NOMO-1 treated with DMSO at 0.1 percent for 48 hours (cell line): ENCODE measurements around the gene NSMCE1.

ENCODE experiments used
- DNase-seq: peaks from one replicate; lab custom pipeline; 2025; ENCODE audit not compliant: unreplicated experiment; lab: John Stamatoyannopoulos, UW

The NSMCE1 gene, protein sequence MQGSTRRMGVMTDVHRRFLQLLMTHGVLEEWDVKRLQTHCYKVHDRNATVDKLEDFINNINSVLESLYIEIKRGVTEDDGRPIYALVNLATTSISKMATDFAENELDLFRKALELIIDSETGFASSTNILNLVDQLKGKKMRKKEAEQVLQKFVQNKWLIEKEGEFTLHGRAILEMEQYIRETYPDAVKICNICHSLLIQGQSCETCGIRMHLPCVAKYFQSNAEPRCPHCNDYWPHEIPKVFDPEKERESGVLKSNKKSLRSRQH

DNA sequence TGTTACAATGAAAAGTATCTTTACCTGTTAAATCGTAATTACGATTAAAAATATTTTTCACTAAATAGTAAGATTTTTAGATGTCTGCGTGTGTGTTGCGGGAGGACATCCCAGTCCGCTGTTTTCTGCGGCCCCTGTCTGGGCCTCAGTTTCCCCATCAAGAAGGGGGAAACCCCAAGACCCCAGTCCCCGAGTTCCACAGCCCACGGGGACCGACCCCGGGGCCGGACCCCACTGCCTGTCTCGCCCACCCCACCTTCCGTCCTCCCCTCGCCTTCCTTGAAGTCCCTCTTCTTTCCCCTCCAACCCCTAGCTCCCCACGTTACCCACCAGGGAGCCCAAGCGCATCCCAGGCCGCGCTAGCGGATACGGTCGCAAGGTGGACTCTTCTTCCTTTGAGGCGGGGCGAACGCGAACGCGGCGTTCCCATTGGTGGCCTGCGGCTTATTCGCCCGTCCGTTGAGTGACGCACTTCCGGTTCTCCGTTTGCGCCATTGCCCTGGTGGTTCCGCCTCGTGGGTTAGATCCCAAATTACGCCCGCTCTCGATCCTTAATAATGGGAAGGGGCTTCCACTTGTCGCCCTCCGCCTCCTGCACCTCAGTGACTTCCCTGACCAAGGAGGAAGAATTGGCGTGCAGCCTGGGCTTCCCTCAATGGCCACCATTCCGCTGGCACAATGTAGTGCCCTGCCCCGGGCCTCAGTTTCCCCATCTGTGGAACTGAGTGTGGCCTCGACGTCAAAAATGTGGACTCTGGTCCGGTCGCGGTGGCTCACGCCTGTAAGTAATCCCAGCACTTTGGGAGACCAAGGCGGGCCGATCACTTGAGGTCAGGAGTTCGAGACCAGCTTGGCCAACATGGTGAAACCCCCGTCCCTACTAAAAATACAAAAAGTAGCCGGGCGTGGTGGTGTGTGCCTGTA, at the start of gene NSMCE1:
Gene NSMCE1 (minus strand): TSS at position 397 of the 924 bp plus-strand sequence. CDS start 11,202 bp downstream, outside the sequence.
- peak; percentile 89 for DNase-seq

DNA sequence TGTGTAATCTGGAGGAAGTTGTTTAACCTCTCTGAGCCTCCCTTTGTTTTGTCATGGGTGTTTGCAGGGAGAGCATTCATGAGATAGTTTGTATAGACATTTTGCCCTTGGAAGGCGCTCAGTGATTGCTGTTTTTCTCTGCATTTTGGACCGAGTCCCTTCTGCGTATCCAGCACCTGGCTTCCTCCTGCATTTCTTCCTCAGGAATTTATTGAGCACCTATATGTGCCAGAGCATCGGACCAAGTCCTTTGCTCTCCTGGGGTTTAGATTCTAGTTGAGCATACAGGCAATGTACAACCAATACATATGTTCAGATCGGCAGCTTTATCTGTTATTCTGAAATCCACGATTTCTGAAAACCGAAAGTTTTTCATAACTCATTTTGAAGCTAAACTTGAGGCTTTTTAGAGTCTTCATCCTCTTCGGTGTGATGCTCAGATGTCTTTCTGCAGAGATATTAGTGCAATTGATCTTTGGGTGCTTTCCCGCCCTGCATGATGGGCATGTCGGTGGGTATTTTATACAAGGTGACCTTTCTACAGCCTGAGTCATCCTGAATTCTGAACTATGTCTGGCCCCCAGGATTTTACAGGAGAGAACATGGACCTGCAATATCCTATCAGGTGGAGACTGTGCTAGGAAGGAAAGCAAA, 49.3 kb upstream of the NSMCE1 start:
- DNase-seq = no peak

DNA sequence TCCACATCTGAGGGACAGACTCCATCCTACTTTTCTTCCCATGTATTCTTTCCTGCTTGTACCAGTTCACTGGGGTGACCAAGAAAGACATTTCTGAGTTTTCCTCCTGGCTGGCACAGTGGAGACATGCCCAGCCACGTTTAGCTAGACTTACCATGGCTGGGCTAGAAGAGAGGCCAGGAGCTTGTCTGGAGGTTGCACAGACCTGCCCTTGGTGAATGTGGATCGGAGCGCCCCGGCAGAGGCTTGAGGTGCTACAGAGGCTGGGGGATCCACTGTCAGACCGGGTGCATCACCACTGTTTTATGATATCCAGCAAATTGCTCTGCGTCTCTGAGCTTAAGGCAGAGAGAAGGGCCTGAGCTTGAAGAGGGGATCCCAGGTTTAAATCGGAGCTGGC, 48.7 kb upstream of the NSMCE1 start:
- DNase-seq = no peak

DNA sequence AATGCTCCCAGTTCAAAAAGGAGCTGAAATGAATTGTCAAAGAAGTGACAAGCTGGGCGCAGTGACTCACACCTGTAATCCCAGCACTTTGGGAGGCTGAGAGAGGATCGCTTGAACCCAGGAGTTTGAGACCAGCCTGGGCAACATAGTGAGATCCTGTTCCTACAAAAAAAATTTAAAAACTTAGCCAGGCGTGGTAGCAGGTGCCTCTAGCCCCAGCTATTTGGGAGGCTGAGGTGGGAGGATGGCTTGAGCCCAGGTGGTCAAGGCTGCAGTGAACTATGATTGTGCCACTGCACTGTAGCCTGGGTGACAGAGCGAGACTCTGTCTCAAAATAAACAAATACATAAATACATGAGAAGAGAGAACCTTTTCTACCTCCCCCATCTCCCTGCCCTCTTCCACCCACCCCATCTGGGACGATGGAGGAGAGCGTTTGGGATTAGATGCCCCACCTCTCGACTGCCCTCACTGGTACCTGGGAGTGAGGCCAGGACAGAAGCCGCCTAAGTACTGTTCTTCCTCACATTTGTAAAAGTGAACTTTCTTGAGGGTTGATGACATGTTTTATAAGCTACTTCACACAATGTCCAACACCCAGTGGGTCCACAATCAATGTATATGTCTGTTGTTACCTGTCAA, 47.6 kb upstream of the NSMCE1 start:
- no peak for DNase-seq

DNA sequence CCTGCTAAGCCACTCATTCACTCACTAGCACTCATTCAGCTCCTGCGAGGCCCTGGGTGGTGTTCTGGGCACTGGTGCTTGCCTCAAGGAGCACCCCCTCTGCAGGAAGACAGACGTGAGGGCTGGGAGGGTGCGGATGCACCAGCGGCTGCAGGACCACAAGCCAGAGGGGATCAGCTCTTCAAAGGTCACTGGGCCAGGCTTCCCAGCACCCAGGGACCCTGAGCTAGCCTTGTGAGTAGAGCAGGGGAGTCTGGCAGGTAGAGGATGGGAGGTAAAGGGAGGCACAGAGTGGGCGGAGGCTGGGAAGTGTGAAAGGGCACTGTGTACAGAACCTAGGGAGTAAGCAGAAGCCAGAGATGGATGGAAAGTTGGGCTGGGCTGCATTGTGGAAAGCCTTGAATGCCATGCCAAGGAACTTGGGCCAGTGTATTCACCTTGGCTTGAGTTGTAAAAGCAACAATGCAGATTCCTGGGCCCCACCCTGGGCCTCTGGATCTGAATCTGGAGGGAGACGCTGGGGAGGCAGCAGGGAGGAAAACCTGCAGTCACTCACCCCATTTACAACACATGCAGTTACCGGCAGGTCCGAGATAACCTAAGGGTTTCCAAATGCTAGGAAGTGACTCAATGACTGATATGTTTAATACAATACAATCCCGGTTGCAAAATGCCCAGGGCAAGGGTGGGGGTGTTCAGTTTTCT, 46.9 kb upstream of the NSMCE1 start:
- peak; percentile 66 for DNase-seq

DNA sequence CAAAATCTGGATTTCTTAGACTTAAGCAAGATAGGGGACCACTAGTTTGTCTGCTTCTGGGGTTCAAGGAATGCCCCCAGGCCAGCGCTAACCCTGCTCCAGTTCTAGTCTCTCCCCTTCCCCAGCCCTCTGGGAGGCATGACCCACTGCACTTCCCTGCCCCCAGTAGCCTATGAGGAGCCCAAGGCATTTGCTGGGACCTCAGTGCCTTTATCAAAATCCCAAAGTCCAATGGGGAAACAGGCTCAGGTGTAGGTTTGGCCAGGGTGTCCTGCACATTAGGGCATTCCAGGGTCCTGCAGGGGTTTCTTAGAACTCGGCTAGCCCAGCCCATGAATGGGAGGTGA, 46.4 kb upstream of the NSMCE1 start:
- DNase-seq = no peak

DNA sequence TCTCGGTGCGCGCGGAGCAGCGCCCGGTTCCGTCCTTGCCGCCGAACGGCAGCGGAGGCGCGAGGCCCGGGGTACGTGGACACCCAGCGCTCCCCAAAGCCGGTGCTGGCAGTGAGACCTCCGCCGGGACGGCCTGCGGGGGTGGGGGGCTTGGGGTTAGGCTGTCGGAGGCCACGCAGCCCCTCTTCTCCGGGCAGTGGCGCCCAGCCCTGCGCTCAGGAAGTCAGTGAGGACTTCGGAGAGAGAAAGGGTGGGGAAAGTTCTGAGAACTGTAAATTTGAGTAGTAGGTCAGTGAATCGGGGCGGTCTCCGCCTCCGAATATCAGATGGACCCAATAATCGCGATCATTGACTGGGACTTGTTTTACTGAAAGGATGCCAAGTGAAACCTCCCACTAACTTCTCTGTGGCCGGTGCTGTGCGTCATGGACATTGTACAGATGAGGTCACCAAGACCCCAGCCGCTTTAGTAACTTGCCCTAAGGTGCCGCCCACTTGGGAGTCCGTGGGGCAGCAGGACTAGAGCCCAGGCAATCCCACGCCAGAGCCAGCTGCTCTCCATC, 45.7 kb upstream of the NSMCE1 start:
- DNase-seq = peak; percentile 13

DNA sequence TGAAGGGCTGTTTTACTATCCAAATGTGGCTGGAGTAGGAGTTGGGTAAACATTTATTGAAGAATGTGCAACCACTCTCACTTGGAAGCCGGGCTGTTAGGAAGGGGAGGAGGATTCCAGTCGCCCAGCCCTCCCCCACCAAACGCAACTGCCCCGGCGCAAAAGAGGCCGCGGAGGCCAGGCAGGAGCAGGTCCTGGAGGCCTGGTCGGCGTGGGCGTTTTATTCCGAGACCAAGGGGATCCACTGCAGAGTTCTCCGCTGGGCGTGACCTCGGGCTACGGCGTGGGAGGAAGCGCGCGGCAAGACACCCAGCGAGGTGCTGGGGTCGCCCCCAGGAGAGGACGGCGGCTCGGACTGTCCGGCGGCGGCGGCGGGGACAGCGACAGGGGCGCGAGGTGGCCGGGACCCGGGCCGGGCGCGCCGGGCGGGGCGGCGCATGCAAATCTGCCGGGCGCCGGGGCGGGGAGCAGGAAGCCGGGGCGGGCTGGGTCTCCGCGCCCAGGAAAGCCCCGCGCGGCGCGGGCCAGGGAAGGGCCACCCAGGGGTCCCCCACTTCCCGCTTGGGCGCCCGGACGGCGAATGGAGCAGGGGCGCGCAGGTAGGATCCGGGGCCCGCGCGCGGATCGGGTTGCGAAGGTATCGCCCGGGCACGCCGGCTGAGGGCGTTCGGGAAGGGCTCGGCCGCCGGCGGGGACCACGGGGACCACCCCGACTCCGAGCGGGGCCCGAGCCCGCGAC, 45.0 kb upstream of the NSMCE1 start, which contains the start of gene IL4R:
Gene IL4R (plus strand): TSS at position 553 of the 739 bp plus-strand sequence. CDS start 26,230 bp downstream, outside the sequence.
- DNase-seq = peak; percentile 23

DNA sequence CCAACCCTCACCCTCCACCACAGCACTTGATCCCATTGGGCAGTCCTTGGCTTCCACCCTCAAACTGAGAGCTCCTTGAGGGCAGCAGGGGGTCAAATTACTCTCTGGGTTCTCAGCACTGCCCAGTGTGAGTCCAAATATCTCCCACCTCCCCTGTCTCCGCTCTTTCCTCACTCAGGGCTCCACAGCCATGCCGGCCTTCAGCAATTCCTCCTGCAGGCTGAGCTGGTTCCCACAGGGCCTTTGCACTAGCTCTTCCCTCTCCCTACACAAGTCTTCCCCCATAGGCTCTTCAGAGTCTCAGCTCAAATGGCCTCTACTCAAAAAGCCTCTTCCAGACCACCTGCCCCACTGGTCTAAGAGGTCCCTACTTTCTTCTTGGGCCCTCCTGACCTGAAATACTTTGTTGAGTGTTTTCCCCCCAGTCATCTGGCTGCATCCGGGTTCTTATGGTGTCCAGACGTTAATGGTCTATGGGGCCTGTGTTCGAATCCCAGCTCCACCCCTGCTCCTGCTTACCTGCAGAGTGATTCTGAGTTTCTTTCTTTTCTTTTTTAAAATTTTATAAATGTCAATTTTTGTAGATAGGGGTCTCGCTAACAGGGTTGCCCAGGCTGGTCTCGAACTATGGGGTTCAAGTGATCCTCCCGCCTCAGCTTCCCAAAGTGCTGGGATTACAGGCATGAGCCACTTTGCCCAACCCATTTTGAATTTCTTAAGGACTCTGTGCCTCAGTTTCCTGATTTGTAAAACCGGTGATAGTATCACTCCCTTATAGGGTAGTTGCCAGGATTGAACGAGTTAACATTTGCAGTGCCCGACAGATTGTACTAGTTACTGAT, 44.2 kb upstream of the NSMCE1 start:
- DNase-seq = no peak

DNA sequence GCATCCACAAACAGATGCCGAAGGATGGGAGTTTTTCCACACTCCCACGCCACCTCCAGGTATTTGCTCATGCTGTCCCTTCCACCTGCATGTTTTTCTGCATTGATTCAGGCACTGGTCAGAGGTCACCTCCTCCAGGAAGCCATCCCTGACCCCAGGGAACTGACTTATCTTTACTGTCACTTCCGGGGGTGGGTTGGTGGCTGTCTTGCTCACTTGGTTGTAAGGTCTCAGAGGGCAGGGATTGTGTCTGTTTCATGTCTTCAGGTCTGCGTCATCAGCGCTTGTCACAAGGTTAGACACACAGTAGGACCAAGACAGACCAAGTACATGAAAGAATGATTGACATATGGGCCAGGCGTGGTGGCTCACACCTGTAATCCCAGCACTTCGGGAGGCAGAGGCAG, 43.3 kb upstream of the NSMCE1 start:
- no peak for DNase-seq

DNA sequence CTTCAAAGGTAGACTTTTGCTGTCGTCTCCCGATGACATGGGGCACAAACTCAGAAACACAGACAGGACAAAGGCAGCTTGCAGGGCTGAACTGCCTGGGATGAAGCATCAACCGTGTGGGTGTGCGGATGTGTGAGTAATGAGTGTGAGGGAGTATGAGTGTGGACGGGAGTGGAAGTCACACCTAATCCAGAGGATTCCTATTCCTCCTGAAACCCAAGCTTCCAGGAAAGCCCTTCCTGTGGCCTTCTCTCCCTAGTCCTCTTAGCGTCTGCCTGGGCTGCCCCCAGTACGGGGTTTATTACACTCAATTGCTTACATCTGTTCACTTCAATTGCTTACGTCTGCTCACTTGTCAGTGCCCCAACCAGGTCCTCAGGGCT, 42.9 kb upstream of the NSMCE1 start:
- DNase-seq = no peak

DNA sequence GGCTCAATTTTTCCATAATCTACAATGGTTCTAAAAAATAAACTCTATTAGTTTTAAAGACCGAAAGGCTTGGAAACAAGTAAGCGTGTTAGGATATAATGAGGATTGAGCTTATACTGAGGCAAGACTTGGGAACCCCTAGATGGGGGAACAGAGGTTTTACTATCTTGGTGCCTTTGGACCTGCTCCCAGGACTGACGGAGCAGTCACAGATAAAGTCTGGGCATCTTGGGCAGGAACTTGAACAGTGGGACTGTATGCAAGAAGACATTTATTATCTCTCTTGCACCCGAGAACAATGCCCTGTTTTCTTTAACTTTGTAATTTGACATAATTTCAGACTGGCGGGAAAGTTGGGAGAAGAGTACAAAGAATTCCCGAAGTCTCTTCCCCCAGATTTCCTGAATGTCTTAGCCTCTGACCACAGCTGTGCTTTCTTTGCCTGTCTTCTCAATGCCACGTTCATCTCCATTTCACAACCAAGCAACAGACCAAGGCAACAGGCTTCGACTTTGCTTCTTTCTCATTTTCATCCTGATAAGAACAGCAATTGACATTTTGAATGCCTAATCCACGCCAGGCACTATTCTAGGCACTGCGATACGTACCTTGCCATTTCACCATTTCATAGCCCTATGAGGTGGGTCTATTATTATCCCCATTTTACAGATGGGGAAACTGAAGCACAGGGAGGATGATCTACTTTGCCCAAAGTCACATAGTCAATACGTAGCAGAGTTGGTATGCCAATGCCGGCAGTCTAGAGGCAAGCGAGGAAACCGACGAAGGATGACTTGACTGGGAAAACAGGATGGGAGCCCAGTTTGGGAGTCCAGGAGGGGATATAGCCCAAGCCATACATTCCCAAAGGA, 42.2 kb upstream of the NSMCE1 start:
- DNase-seq = no peak

DNA sequence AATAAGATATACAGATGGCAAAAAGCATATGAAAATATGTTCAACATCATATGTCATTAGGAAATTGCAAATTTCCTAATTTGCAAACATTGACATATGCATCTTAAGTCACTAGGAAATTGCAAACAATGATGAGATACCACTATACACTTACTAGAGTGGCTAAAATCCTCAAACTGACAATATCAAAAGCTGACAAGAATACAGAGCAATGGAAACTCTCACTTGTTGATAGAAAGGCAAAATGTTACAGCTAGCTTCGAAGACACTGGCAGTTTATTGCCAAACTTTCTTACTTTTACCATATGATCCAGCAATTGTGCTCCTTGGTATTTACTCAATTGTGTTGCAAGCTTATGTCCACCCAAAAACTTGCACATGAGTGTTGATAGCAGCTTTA, 40.2 kb upstream of the NSMCE1 start:
- DNase-seq = no peak

DNA sequence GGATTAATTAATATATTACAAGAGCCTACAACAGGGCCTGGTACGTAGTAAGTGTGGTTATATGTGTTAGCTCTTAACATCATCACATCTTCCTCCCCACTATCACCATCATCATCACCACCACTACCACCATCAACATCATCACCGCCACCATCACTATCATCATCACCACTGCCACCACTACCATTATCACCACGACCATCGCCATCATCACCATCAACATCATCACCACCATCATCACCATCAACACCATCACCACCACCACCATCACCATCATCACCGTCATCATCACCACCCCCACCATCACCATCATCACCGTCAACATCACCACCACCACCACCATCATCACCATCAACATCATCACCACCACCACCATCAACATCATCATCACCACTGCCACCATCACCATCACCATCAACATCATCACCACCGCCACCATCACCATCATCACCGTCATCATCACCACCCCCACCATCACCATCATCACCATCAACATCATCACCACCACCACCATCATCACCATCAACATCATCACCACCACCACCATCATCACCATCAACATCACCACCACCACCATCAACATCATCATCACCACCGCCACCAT, 37.4 kb upstream of the NSMCE1 start:
- DNase-seq = no peak

DNA sequence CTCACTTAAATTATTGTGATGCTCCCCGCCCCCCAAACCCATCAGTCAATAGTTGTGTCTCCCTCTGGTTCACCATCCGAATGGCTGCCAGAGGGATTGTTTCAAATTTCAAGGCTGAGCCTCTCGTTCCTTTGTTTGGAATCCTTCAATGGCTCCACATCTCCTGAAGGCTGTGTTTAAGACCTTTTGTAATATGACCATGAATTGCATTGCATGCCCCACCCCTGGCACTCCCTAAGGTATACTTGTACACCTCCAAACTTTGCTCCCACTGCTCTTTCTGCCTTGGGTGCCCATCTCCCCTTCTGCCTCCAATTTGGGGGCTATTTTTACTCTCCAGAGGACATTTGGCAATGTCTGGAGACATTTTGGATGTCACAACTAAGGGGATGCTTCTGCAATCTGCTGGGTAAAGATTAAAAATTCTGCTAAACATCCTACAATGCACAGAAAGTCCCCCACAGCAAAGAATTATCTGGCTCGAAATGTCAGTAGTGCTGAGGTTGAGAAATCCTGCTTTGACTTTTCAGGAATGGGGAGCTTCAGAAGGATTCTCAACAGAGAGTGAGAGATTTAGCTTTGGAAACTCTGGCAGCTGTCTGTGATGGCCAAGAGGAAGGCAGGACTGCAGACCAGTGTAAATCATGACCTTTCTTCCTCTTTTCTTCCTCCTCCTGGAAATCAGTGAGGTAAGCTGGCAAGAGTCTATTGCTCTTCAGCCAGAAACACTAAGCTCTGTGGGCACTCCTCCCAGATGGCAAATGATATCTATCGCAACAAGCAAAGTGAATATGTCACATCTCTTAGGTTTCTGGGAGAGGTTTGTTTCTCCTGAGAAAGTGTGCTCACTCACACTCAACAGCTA, 36.5 kb upstream of the NSMCE1 start:
- DNase-seq = peak; percentile 81

DNA sequence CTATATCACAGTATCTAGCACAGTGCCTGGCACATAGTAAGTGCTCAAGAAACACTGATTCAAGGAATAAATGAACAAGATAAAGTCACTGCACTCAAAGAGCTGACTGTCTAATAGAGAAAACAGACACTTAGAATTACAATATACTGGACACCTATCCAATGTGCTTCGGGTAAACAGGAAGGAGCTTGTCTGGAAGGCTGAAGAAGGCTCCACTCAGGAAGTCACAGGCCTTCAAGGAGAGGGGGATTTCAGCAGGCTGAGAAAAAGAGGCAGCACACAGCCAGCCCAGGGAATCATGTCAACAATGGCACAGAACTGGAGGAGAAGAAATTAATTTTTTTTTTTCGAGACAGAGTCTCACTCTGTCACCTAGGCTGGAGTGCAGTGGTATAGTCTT, 35.5 kb upstream of the NSMCE1 start:
- DNase-seq = no peak
